Left hindlimb (tissue), 1 donor: ENCODE data around the gene MRGPRF.

Experiments
- DNase-seq: peaks from one replicate; pipeline ENCODE4 v3.0.0-alpha.2; 2018

The MRGPRF gene

GRCh38 chr11:69014898-69015549 lies 2.0 kb upstream of the MRGPRF start:
- DNase-seq = no peak

GRCh38 chr11:69014084-69014851 lies 1.2 kb upstream of the MRGPRF start:
- no peak for DNase-seq

GRCh38 chr11:69012092-69013008 lies 696 bp downstream of the MRGPRF start:
- DNase-seq = no peak

GRCh38 chr11:69011624-69012091 lies 1.4 kb downstream of the MRGPRF start:
- DNase-seq = no peak

GRCh38 chr11:69010964-69011623 lies 2.0 kb downstream of the MRGPRF start:
- DNase-seq = peak; percentile 86

GRCh38 chr11:69010361-69010891 lies 2.6 kb downstream of the MRGPRF start:
- DNase-seq = no peak

- DNase-seq = no peak
These were observed 3.4 kb downstream of the MRGPRF start for GRCh38 chr11:69009441-69010211.

GRCh38 chr11:69008737-69009440 lies 4.2 kb downstream of the MRGPRF start:
- DNase-seq = peak; percentile 86

- DNase-seq = no peak
These were observed 5.1 kb downstream of the MRGPRF start for GRCh38 chr11:69007975-69008381.

GRCh38 chr11:69006816-69007215 lies 6.2 kb downstream of the MRGPRF start:
- DNase-seq = no peak

GRCh38 chr11:69005631-69006368 lies 7.2 kb downstream of the MRGPRF start:
- DNase-seq = no peak

- no peak for DNase-seq
These were observed 7.8 kb downstream of the MRGPRF start for GRCh38 chr11:69005183-69005630.

GRCh38 chr11:69004411-69005182 lies 8.4 kb downstream of the MRGPRF start:
- DNase-seq = no peak

- DNase-seq = no peak
These were observed 9.1 kb downstream of the MRGPRF start for GRCh38 chr11:69003866-69004367.

- DNase-seq = no peak
These were observed 9.7 kb downstream of the MRGPRF start for GRCh38 chr11:69003301-69003865.

GRCh38 chr11:69002570-69003231 lies 10.3 kb downstream of the MRGPRF start:
- no peak for DNase-seq

GRCh38 chr11:69002110-69002569 lies 10.9 kb downstream of the MRGPRF start:
- DNase-seq = no peak
